MM.1S (cell line): ENCODE measurements around the gene CCDC196.

Experiments used
- DNase-seq: peaks from one replicate; pipeline ENCODE4 v3.0.0-alpha.2; 2015
- H2AFZ ChIP-seq: fragments of 300-600 bp; sonication (generic); 2 replicates; pipeline ENCODE4 v1.6.0; 2016; ENCODE audit warnings: antibody characterized with exemption, low read length
- H3F3A ChIP-seq: fragments of 300-600 bp; sonication (generic); 2 replicates; pipeline ENCODE4 v1.6.1; 2016; ENCODE audit warnings: mild to moderate bottlenecking, antibody characterized with exemption, low read length, moderate library complexity, mixed read lengths; ENCODE audit not compliant: insufficient read depth
- H3K27ac ChIP-seq: fragments of 300-600 bp; sonication (generic); 2 replicates; pipeline ENCODE4 v1.5.1; 2016; ENCODE audit warnings: mild to moderate bottlenecking, low read length
- H3K27me3 ChIP-seq: fragments of 300-600 bp; sonication (generic); replicated peaks from 2 replicates; pipeline ENCODE4 v1.6.0; 2016; ENCODE audit warnings: low read length; ENCODE audit not compliant: insufficient read depth
- H3K36me3 ChIP-seq: fragments of 300-600 bp; sonication (generic); replicated peaks from 2 replicates; pipeline ENCODE4 v1.6.1; 2016; ENCODE audit warnings: mild to moderate bottlenecking, low read length, mixed read lengths; ENCODE audit not compliant: insufficient read depth
- H3K4me1 ChIP-seq: fragments of 300-600 bp; sonication (generic); 2 replicates; pipeline ENCODE4 v1.6.1; 2016; ENCODE audit warnings: low read length, mixed read lengths
- H3K4me2 ChIP-seq: fragments of 300-600 bp; sonication (generic); 2 replicates; pipeline ENCODE4 v1.6.0; 2016; ENCODE audit warnings: low read depth, low read length
- H3K4me3 ChIP-seq: fragments of 300-600 bp; sonication (generic); 2 replicates; pipeline ENCODE4 v1.5.1; 2016; ENCODE audit warnings: low read length, mixed read lengths
- H3K79me2 ChIP-seq: fragments of 300-600 bp; sonication (generic); 2 replicates; pipeline ENCODE4 v1.6.1; 2016; ENCODE audit warnings: mixed run types, low read length, mixed read lengths
- H3K9ac ChIP-seq: fragments of 300-600 bp; sonication (generic); 2 replicates; pipeline ENCODE4 v1.6.1; 2016; ENCODE audit warnings: low read length, mixed read lengths
- H3K9me2 ChIP-seq: fragments of 300-600 bp; sonication (generic); replicated peaks from 2 replicates; pipeline ENCODE4 v1.6.1; 2016; ENCODE audit warnings: mild to moderate bottlenecking, low read length, mixed read lengths; ENCODE audit not compliant: insufficient read depth
- H3K9me3 ChIP-seq: fragments of 300-600 bp; sonication (generic); replicated peaks from 2 replicates; pipeline ENCODE4 v1.6.1; 2016; ENCODE audit warnings: mild to moderate bottlenecking, low read length, mixed read lengths; ENCODE audit not compliant: insufficient read depth
- H4K20me1 ChIP-seq: fragments of 300-600 bp; sonication (generic); 2 replicates; pipeline ENCODE4 v1.6.1; 2016; ENCODE audit warnings: mild to moderate bottlenecking, low read length, moderate library complexity, mixed read lengths; ENCODE audit not compliant: insufficient read depth
- CTCF ChIP-seq: fragments of 300-600 bp; sonication (generic); IDR thresholded peaks from 2 replicates; pipeline ENCODE4 v1.5.1; 2016; ENCODE audit warnings: antibody characterized with exemption, low read length, mixed read lengths
- EZH2 ChIP-seq: fragments of 300-600 bp; sonication (generic); optimal IDR thresholded peaks from 2 replicates; pipeline ENCODE3; 2017; ENCODE audit warnings: low read depth, mild to moderate bottlenecking, antibody characterized with exemption, low read length, mixed read lengths
- EZH2phosphoT487 ChIP-seq: fragments of 300-600 bp; sonication (generic); IDR thresholded peaks from 2 replicates; pipeline ENCODE4 v1.6.1; 2018; ENCODE audit warnings: antibody characterized with exemption, low read length

CCDC196 gene

GRCh38 chr14:66443785-66444184 is 42.4 kb upstream of the CCDC196 start:
- Histone ChIP-seq H3K9me3 (no peaks in the 10 kb centered on the region), H3K79me2 (no peaks in the 10 kb centered on the region), H3K9ac (no peak overlapping the region), H3F3A (no peaks in the 10 kb centered on the region), H3K4me2 (no peak overlapping the region), H3K27me3 (no peaks in the 10 kb centered on the region), H2AFZ (no peak overlapping the region), H3K4me3 (no peak overlapping the region), H3K4me1 (no peaks in the 10 kb centered on the region), H3K27ac (no peak overlapping the region), H4K20me1 (no peaks in the 10 kb centered on the region), H3K9me2 (no peaks in the 10 kb centered on the region), H3K36me3 (no peaks in the 10 kb centered on the region)
- no peak for TF ChIP-seq EZH2
- TF ChIP-seq CTCF: no peak
- no peak for TF ChIP-seq EZH2phosphoT487
- DNase-seq: no peak

- Histone ChIP-seq H3K27me3 (no peaks in the 10 kb centered on the region), H3K4me2 (no peak overlapping the region), H4K20me1 (no peaks in the 10 kb centered on the region), H3K9me3 (no peaks in the 10 kb centered on the region), H3K9me2 (no peaks in the 10 kb centered on the region), H3K4me1 (no peaks in the 10 kb centered on the region), H3F3A (no peaks in the 10 kb centered on the region), H2AFZ (no peak overlapping the region), H3K9ac (no peak overlapping the region), H3K4me3 (no peak overlapping the region), H3K27ac (no peak overlapping the region), H3K36me3 (no peaks in the 10 kb centered on the region), H3K79me2 (no peaks in the 10 kb centered on the region)
- TF ChIP-seq CTCF (no peak), EZH2 (no peak), EZH2phosphoT487 (no peak)
- DNase-seq: no peak
These were observed 41.8 kb upstream of the CCDC196 start for GRCh38 chr14:66444271-66444927.

- H3K36me3 ChIP-seq: no peaks in the 10 kb centered on the region
- TF ChIP-seq EZH2: no peak
- no peak overlapping the region for H3K4me3 ChIP-seq
- no peak overlapping the region for H3K27ac ChIP-seq
- no peaks in the 10 kb centered on the region for H3K79me2 ChIP-seq
- no peaks in the 10 kb centered on the region for H3K4me1 ChIP-seq
- H3F3A ChIP-seq: no peaks in the 10 kb centered on the region
- no peak overlapping the region for H3K9ac ChIP-seq
- no peaks in the 10 kb centered on the region for H3K9me3 ChIP-seq
- no peaks in the 10 kb centered on the region for H4K20me1 ChIP-seq
- H3K27me3 ChIP-seq: no peaks in the 10 kb centered on the region
- no peak for DNase-seq
- no peak overlapping the region for H2AFZ ChIP-seq
- H3K4me2 ChIP-seq: no peak overlapping the region
- no peaks in the 10 kb centered on the region for H3K9me2 ChIP-seq
These were observed 40.2 kb upstream of the CCDC196 start for GRCh38 chr14:66445936-66446335.

GRCh38 chr14:66453469-66453868 is 32.7 kb upstream of the CCDC196 start:
- TF ChIP-seq CTCF (no peak), EZH2phosphoT487 (no peak), EZH2 (no peak)
- H3K79me2 ChIP-seq: no peaks in the 10 kb centered on the region
- no peaks in the 10 kb centered on the region for H3K9me3 ChIP-seq
- no peak overlapping the region for H3K9ac ChIP-seq
- H3K4me1 ChIP-seq: no peaks in the 10 kb centered on the region
- H3K27me3 ChIP-seq: no peaks in the 10 kb centered on the region
- H3K27ac ChIP-seq: no peak overlapping the region
- DNase-seq: no peak
- H4K20me1 ChIP-seq: no peaks in the 10 kb centered on the region
- H3K4me3 ChIP-seq: no peak overlapping the region
- H3F3A ChIP-seq: no peaks in the 10 kb centered on the region
- no peaks in the 10 kb centered on the region for H3K36me3 ChIP-seq
- no peaks in the 10 kb centered on the region for H3K9me2 ChIP-seq
- H2AFZ ChIP-seq: no peak overlapping the region
- H3K4me2 ChIP-seq: no peak overlapping the region
